ENCODE measurements around the gene SERPINB5.

GRCh38 chr18:63480915-63481314 is 4.2 kb downstream of the SERPINB5 start:
- TF ChIP-seq TFAP4 (IDR thresholded peaks at IDR 0.05; ENCODE audit: borderline replicate concordance, low read depth) (no peak), MXI1 (IDR thresholded peaks at IDR 0.05; ENCODE audit: borderline replicate concordance, low read depth, low read length) (no peak), RARA (CRISPR knock-in tag; IDR thresholded peaks at IDR 0.05) (no peak), DNMT3B (CRISPR knock-in tag; conservative IDR thresholded peaks at IDR 0.05) (no peak), GLMP (CRISPR knock-in tag; IDR thresholded peaks at IDR 0.05; ENCODE audit: borderline replicate concordance) (no peak), ZNF335 (CRISPR knock-in tag; IDR thresholded peaks at IDR 0.05) (no peak), ZNF816 (CRISPR knock-in tag; IDR thresholded peaks at IDR 0.05; ENCODE audit: borderline replicate concordance) (no peak)
